Liver (tissue), 9 donors: ENCODE results near the gene PRELID3B. TPM values are rescaled to one million over a fixed set of nuclear protein-coding genes. Genes with fewer than 3 reads are reported as not detected.

ENCODE experiments used
- DNase-seq: peaks from one replicate; pipeline ENCODE4 v3.0.0-alpha.2; 2017; ENCODE audit warnings: low spot score
- H3K27ac ChIP-seq, 2 donors: one replicate each; pipeline ENCODE4 v1.7.0; 2013; ENCODE audit warnings: inconsistent platforms in 2 of 2, low read length in 2 of 2, control low read depth in 1 of 2, low read depth in 1 of 2, mild to moderate bottlenecking in 1 of 2
- H3K27me3 ChIP-seq, 4 donors: one replicate each; pipeline versions ENCODE4 v1.6.1 to v1.7.0; 2013; ENCODE audit warnings: low read length in 3 of 4, inconsistent platforms in 1 of 4, mild to moderate bottlenecking in 1 of 4, moderate library complexity in 1 of 4; ENCODE audit not compliant: control insufficient read depth in 4 of 4, insufficient read depth in 4 of 4
- H3K36me3 ChIP-seq, 4 donors: one replicate each; pipeline versions ENCODE4 v1.6.1 to v1.7.0; 2013; ENCODE audit warnings: low read length in 3 of 4, mild to moderate bottlenecking in 3 of 4, low read depth in 1 of 4, moderate library complexity in 1 of 4; ENCODE audit not compliant: control insufficient read depth in 4 of 4, insufficient read depth in 3 of 4
- H3K4me1 ChIP-seq, 4 donors: one replicate each; pipeline versions ENCODE4 v1.6.1 to v1.7.0; 2013; ENCODE audit warnings: low read length in 3 of 4, mild to moderate bottlenecking in 3 of 4, moderate library complexity in 1 of 4; ENCODE audit not compliant: control insufficient read depth in 4 of 4, insufficient read depth in 4 of 4
- H3K4me3 ChIP-seq, 3 donors: one replicate each; pipeline versions ENCODE4 v1.6.1 to v1.7.0; 2013; ENCODE audit warnings: low read length in 3 of 3, control low read depth in 1 of 3, low read depth in 1 of 3, mild to moderate bottlenecking in 1 of 3
- H3K9ac ChIP-seq, 2 donors: one replicate each; pipeline ENCODE4 v1.7.0; 2013; ENCODE audit warnings: low read length in 2 of 2, mild to moderate bottlenecking in 2 of 2, moderate library complexity in 2 of 2, control low read depth in 1 of 2, low read depth in 1 of 2
- H3K9me3 ChIP-seq, 4 donors: one replicate each; pipeline versions ENCODE4 v1.6.1 to v1.7.0; 2013; ENCODE audit warnings: low read length in 3 of 4; ENCODE audit not compliant: control insufficient read depth in 4 of 4
- ATF3 ChIP-seq: IDR thresholded peaks from 2 replicates; pipeline ENCODE4 v1.6.1; 2016; ENCODE audit warnings: antibody characterized with exemption
- EGR1 ChIP-seq, 2 donors: IDR thresholded peaks; 2 replicates each; pipeline ENCODE4 v1.6.1; 2016 to 2018; ENCODE audit warnings: antibody characterized with exemption in 2 of 2, low read depth in 2 of 2
- FOXA1 ChIP-seq: IDR thresholded peaks from 2 replicates; pipeline ENCODE4 v1.6.1; 2016; ENCODE audit warnings: antibody characterized with exemption
- FOXA2 ChIP-seq: IDR thresholded peaks from 2 replicates; pipeline ENCODE4 v1.6.1; 2016; ENCODE audit warnings: antibody characterized with exemption
- GABPA ChIP-seq, 2 donors: IDR thresholded peaks in 1 of 2; conservative IDR thresholded peaks in 1 of 2; 2 replicates each; pipeline ENCODE4 v1.6.1; 2016; ENCODE audit warnings: antibody characterized with exemption in 2 of 2, mild to moderate bottlenecking in 1 of 2, moderate library complexity in 1 of 2
- HNF4A ChIP-seq, 2 donors: conservative IDR thresholded peaks; 2 replicates each; pipeline ENCODE4 v1.6.1; 2016; ENCODE audit warnings: antibody characterized with exemption in 2 of 2, mild to moderate bottlenecking in 2 of 2
- HNF4G ChIP-seq: IDR thresholded peaks from 2 replicates; pipeline ENCODE4 v1.6.1; 2016; ENCODE audit warnings: antibody characterized with exemption
- JUND ChIP-seq, 2 donors: IDR thresholded peaks; 2 replicates each; pipeline ENCODE4 v1.6.1; 2016; ENCODE audit warnings: antibody characterized with exemption in 2 of 2
- MAX ChIP-seq: IDR thresholded peaks from 2 replicates; pipeline ENCODE4 v1.6.1; 2016; ENCODE audit warnings: antibody characterized with exemption
- NR2F2 ChIP-seq: IDR thresholded peaks from 2 replicates; pipeline ENCODE4 v1.6.1; 2016; ENCODE audit warnings: antibody characterized with exemption
- RAD21 ChIP-seq, 2 donors: IDR thresholded peaks; 2 replicates each; pipeline ENCODE4 v1.6.1; 2016; ENCODE audit warnings: antibody characterized with exemption in 2 of 2, mild to moderate bottlenecking in 2 of 2
- RXRA ChIP-seq, 2 donors: IDR thresholded peaks; 2 replicates each; pipeline ENCODE4 v1.6.1; 2017 to 2018; ENCODE audit warnings: antibody characterized with exemption in 2 of 2, mild to moderate bottlenecking in 1 of 2
- SP1 ChIP-seq: IDR thresholded peaks from 2 replicates; pipeline ENCODE4 v1.6.1; 2018; ENCODE audit warnings: antibody characterized with exemption, mild to moderate bottlenecking
- TAF1 ChIP-seq: conservative IDR thresholded peaks from 2 replicates; pipeline ENCODE4 v1.6.1; 2016; ENCODE audit warnings: antibody characterized with exemption, mild to moderate bottlenecking
- YY1 ChIP-seq: IDR thresholded peaks from 2 replicates; pipeline ENCODE4 v1.6.1; 2016; ENCODE audit warnings: antibody characterized with exemption, mild to moderate bottlenecking
- WGBS: extraction: QIAGEN DNeasy Blood & Tissue Kit; methylation state at CpG from one replicate; pipeline ENCODE4 v1.1.7; 2013; 5-methylcytosine and 5-hydroxymethylcytosine counted together
- polyA plus RNA-seq, 2 donors: library from polyadenylated mRNA; stranded (reverse) in 1 of 2; unstranded in 1 of 2; fragments of 200-250 nt in 1 of 2; fragments of >200 nt in 1 of 2; fragmentation: Nextera tagmentation in 1 of 2; extraction: Ambion mirVana in 1 of 2; gene quantifications; one replicate each; pipeline versions ENCODE4 v1.2.1 to v1.2.3, GENCODE V29; 2013 to 2015
- total RNA-seq, 2 donors: library from RNA; depleted of rRNA; stranded (reverse); fragments of >200 nt; gene quantifications; one replicate each; pipeline ENCODE4 v1.2.3, GENCODE V29; 2014
- TF ChIP-seq, protein P1 (sequence below): IDR thresholded peaks from 2 replicates; pipeline ENCODE4 v1.6.1; 2016; ENCODE audit warnings: antibody characterized with exemption, mild to moderate bottlenecking
- TF ChIP-seq, protein P2 (sequence below): fragments of 150-350 bp; IDR thresholded peaks from 2 replicates; pipeline ENCODE4 v1.5.1; 2017; ENCODE audit warnings: improper control_type of control experiment, low read depth, low read length; ENCODE audit not compliant: missing input control
- TF ChIP-seq, protein P3 (sequence below): IDR thresholded peaks from 2 replicates; pipeline ENCODE4 v1.6.1; 2016; ENCODE audit warnings: antibody characterized with exemption
- donor health status: healthy.
- donor health status: healthy.
- donor health status: healthy.
- donor health status: healthy.
- donor health status: healthy.

The PRELID3B gene
- total and polyA plus RNA-seq, 4 donors, result 18.2 to 38.1 (median 25.3) TPM

DNA sequence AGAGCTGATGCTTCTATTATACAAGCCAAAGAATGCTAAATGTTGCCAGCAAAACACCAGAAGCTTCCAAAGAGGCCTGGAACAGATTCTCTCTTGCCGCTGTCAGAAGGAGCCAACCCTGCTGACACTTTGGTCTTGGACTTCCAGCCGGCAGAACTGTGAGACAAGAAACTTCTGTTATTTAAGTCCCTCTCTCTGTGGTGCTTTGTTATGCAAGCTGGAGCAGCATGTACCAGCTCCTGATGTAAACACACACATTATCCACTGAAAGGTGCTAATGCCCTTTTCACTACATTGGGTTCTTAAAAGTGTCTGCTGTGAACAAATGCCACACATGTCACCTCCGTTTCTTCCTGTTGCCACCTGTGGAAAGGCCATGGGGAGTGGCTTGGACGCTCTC lies 25.9 kb upstream of the PRELID3B start (continued):
- TF ChIP-seq ATF3 (no peak), JUND (IDR thresholded peaks at IDR 0.05) (no peak), MAX (no peak), HNF4G (no peak), EGR1 (IDR thresholded peaks at IDR 0.05; ENCODE audit: low read depth in 2 of 2) (no peak)

DNA sequence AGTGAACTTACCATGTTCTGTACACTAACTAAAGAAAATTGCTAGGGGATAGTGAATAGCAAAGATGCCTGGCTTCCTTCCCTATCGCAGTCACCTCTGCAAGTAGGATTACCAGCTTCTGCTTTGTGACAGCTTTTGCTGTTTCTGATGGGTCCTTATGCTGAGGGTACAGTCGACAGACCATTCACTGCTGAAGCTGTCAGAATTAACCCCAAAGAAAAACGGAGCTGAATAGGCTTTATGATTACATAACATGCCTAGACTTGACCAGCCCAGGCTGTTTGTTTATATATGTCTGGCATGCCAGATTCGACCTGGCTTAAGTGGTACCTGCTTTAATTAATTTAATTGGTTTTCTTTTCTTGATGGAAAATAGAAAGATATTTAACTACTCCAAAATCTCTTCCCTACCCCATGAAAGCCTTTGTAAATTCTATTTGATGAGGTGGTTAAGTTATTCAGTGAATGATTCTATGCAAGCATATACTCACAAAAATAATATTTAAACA lies 21.7 kb upstream of the PRELID3B start:
- H3K4me1 ChIP-seq, result no peaks in the 10 kb centered on the region
- 49% methylated on average over 4 of the region's 4 CpGs for WGBS
- no peak overlapping the region for H3K27ac ChIP-seq
- no peaks in the 10 kb centered on the region for H3K9me3 ChIP-seq
- H3K27me3 ChIP-seq, result peaks cover 0 to 5% (median 0%) of the 10 kb centered on the region in 4 donors
- no peaks in the 10 kb centered on the region for H3K36me3 ChIP-seq
- DNase-seq, result no peak
- no peak for TF ChIP-seq RXRA (IDR thresholded peaks at IDR 0.05)
- no peak for TF ChIP-seq GABPA (IDR thresholded peaks at IDR 0.05 in 1 of 2, conservative IDR thresholded peaks at IDR 0.05 in 1 of 2)
- no peak for TF ChIP-seq SP1
- no peak for TF ChIP-seq FOXA2
- TF ChIP-seq ATF3, result no peak
- TF ChIP-seq HNF4A (conservative IDR thresholded peaks at IDR 0.05), result no peak
- no peak for TF ChIP-seq TAF1
- no peak for TF ChIP-seq HNF4G
- no peak for TF ChIP-seq EGR1 (IDR thresholded peaks at IDR 0.05; ENCODE audit: low read depth in 2 of 2)
- TF ChIP-seq YY1, result no peak
- no peak for TF ChIP-seq NR2F2
- TF ChIP-seq, protein P1, sequence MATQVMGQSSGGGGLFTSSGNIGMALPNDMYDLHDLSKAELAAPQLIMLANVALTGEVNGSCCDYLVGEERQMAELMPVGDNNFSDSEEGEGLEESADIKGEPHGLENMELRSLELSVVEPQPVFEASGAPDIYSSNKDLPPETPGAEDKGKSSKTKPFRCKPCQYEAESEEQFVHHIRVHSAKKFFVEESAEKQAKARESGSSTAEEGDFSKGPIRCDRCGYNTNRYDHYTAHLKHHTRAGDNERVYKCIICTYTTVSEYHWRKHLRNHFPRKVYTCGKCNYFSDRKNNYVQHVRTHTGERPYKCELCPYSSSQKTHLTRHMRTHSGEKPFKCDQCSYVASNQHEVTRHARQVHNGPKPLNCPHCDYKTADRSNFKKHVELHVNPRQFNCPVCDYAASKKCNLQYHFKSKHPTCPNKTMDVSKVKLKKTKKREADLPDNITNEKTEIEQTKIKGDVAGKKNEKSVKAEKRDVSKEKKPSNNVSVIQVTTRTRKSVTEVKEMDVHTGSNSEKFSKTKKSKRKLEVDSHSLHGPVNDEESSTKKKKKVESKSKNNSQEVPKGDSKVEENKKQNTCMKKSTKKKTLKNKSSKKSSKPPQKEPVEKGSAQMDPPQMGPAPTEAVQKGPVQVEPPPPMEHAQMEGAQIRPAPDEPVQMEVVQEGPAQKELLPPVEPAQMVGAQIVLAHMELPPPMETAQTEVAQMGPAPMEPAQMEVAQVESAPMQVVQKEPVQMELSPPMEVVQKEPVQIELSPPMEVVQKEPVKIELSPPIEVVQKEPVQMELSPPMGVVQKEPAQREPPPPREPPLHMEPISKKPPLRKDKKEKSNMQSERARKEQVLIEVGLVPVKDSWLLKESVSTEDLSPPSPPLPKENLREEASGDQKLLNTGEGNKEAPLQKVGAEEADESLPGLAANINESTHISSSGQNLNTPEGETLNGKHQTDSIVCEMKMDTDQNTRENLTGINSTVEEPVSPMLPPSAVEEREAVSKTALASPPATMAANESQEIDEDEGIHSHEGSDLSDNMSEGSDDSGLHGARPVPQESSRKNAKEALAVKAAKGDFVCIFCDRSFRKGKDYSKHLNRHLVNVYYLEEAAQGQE, result no peak
- TF ChIP-seq FOXA1, result no peak
- no peak for TF ChIP-seq MAX
- no peak for TF ChIP-seq JUND (IDR thresholded peaks at IDR 0.05)
- TF ChIP-seq, protein P2, sequence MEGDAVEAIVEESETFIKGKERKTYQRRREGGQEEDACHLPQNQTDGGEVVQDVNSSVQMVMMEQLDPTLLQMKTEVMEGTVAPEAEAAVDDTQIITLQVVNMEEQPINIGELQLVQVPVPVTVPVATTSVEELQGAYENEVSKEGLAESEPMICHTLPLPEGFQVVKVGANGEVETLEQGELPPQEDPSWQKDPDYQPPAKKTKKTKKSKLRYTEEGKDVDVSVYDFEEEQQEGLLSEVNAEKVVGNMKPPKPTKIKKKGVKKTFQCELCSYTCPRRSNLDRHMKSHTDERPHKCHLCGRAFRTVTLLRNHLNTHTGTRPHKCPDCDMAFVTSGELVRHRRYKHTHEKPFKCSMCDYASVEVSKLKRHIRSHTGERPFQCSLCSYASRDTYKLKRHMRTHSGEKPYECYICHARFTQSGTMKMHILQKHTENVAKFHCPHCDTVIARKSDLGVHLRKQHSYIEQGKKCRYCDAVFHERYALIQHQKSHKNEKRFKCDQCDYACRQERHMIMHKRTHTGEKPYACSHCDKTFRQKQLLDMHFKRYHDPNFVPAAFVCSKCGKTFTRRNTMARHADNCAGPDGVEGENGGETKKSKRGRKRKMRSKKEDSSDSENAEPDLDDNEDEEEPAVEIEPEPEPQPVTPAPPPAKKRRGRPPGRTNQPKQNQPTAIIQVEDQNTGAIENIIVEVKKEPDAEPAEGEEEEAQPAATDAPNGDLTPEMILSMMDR, result no peak
- TF ChIP-seq, protein P3, sequence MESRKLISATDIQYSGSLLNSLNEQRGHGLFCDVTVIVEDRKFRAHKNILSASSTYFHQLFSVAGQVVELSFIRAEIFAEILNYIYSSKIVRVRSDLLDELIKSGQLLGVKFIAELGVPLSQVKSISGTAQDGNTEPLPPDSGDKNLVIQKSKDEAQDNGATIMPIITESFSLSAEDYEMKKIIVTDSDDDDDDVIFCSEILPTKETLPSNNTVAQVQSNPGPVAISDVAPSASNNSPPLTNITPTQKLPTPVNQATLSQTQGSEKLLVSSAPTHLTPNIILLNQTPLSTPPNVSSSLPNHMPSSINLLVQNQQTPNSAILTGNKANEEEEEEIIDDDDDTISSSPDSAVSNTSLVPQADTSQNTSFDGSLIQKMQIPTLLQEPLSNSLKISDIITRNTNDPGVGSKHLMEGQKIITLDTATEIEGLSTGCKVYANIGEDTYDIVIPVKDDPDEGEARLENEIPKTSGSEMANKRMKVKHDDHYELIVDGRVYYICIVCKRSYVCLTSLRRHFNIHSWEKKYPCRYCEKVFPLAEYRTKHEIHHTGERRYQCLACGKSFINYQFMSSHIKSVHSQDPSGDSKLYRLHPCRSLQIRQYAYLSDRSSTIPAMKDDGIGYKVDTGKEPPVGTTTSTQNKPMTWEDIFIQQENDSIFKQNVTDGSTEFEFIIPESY, result no peak
- no peak for TF ChIP-seq RAD21 (IDR thresholded peaks at IDR 0.05)
- no peak overlapping the region for H3K4me3 ChIP-seq
- no peak overlapping the region for H3K9ac ChIP-seq
